Testis (tissue), 3 donors: ENCODE measurements around the gene FSIP1. TPM values are rescaled to one million over a fixed set of nuclear protein-coding genes. Genes with fewer than 3 reads are reported as not detected.

ENCODE experiments used
- DNase-seq: peaks from one replicate; pipeline ENCODE4 v3.0.0-alpha.2; 2019
- H3K27ac ChIP-seq, 2 donors: fragments of 200-600 bp; sonication (generic); one replicate each; pipeline ENCODE4 v1.5.1; 2019
- H3K27me3 ChIP-seq: fragments of 200-600 bp; sonication (generic); one replicate; pipeline ENCODE4 v1.5.1; 2019
- H3K36me3 ChIP-seq: fragments of 200-600 bp; sonication (generic); one replicate; pipeline ENCODE4 v1.5.1; 2017; ENCODE audit warnings: low read depth; ENCODE audit errors: missing control alignments
- H3K4me1 ChIP-seq: fragments of 200-600 bp; sonication (generic); one replicate; pipeline ENCODE4 v1.5.1; 2019
- H3K4me3 ChIP-seq, 2 donors: fragments of 200-600 bp; sonication (generic); one replicate each; pipeline ENCODE4 v1.5.1; 2017 to 2019
- H3K9me3 ChIP-seq: fragments of 200-600 bp; sonication (generic); one replicate; pipeline ENCODE4 v1.5.1; 2017
- POLR2A ChIP-seq: fragments of 450-650 bp; IDR thresholded peaks from one replicate; pipeline ENCODE4 v1.6.1; 2017; ENCODE audit warnings: antibody characterized with exemption, mild to moderate bottlenecking, moderate library complexity
- WGBS, 2 donors: methylation state at CpG; one replicate each; pipeline ENCODE4 v1.1.5; 2018; 5-methylcytosine and 5-hydroxymethylcytosine counted together
- intact Hi-C: fragments of 100-400 bp; cut with DNase I; formaldehyde crosslinking; loops from one replicate; pipeline ENCODE4 v1.15.1; 2023; ENCODE audit warnings: low total_unique reads
- polyA plus RNA-seq: library from polyadenylated mRNA; stranded (reverse); fragments of 350-450 nt; fragmentation: Illumina TruSeq; extraction: RNeasy Lipid Tissue Mini Kit (QIAGEN cat#74804); gene quantifications from one replicate; pipeline ENCODE4 v1.2.3, GENCODE V29; 2014; ENCODE audit warnings: low read depth, low replicate concordance; ENCODE audit not compliant: insufficient read depth
- total RNA-seq, 2 donors: library from RNA; depleted of rRNA; stranded (reverse); fragments of >200 nt; gene quantifications; one replicate each; pipeline ENCODE4 v1.2.3, GENCODE V29; 2016
- TF ChIP-seq, protein P1 (sequence below), 3 experiments: fragments of 450-650 bp in 2 of 3; fragments of 200-600 bp in 1 of 3; sonication (generic) in 1 of 3; IDR thresholded peaks; one replicate each; pipeline ENCODE4 v1.5.1; 2016 to 2019; ENCODE audit warnings: antibody characterized with exemption in 3 of 3, mild to moderate bottlenecking in 2 of 3, moderate library complexity in 1 of 3

The FSIP1 gene
- total and polyA plus RNA-seq, 3 donors from 2014 or later = 5.8 to 11.2 (median 8.2) TPM

- Histone ChIP-seq H3K9me3 (no peaks in the 10 kb centered on the region), H3K27ac (no peak overlapping the region), H3K4me3 (no peak overlapping the region), H3K4me1 (no peaks in the 10 kb centered on the region), H3K36me3 (no peaks in the 10 kb centered on the region), H3K27me3 (no peaks in the 10 kb centered on the region)
- 87 to 88% methylated on average over 4 of the region's 4 CpGs for WGBS, 2 donors
- TF ChIP-seq POLR2A = no peak
- TF ChIP-seq, protein P1, sequence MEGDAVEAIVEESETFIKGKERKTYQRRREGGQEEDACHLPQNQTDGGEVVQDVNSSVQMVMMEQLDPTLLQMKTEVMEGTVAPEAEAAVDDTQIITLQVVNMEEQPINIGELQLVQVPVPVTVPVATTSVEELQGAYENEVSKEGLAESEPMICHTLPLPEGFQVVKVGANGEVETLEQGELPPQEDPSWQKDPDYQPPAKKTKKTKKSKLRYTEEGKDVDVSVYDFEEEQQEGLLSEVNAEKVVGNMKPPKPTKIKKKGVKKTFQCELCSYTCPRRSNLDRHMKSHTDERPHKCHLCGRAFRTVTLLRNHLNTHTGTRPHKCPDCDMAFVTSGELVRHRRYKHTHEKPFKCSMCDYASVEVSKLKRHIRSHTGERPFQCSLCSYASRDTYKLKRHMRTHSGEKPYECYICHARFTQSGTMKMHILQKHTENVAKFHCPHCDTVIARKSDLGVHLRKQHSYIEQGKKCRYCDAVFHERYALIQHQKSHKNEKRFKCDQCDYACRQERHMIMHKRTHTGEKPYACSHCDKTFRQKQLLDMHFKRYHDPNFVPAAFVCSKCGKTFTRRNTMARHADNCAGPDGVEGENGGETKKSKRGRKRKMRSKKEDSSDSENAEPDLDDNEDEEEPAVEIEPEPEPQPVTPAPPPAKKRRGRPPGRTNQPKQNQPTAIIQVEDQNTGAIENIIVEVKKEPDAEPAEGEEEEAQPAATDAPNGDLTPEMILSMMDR (IDR thresholded peaks at IDR 0.05) = no peak
- no peak for DNase-seq
- intact Hi-C loops = no loop called here
Measured at GRCh38 chr15:39564972-39565665, 217.5 kb downstream of the FSIP1 start.

DNA sequence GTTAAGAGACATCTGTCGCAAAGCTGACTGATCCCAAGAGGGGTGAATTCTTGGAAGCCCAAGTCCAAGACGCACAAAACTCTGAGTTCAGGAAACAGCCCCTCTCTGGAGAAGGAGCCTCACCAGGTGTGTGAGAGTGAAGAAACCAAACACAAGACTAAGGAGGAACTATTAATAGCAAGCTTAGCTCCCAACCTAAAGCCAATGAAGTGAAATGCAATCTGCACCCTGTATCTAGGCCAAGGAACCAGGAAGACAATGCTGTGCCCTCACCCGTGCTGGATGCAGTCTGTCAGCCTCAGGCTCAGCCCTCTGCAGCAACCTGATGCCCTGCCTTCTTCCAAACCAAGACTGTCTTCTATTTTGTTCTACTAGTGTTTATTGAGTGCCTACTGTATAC is 224.2 kb downstream of the FSIP1 start:
- 85 to 96% methylated on average over 3 of the region's 3 CpGs for WGBS, 2 donors

DNA sequence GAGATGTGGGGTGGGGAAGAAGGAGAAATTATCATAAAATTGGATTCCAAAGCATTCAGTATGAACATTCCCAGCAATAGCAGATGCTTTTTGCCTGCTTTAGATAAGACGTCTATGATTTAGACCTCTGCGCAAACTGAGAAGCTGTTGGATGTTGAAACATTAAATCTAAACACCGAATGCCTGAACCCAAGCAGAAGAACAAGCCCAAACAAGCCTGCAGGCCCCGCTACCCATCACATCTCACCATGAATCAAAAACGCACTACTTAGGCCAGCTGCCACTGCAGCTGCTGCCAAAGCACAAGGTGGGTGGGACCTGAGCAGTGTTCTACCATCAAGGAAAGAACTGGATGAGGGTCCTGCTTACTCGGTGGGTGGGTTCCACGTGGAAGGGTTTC is 226.2 kb downstream of the FSIP1 start:
- intact Hi-C loops = no loop called here
- Histone ChIP-seq H3K27me3 (no peaks in the 10 kb centered on the region), H3K36me3 (no peaks in the 10 kb centered on the region), H3K4me3 (no peak overlapping the region), H3K27ac (no peak overlapping the region), H3K9me3 (no peaks in the 10 kb centered on the region), H3K4me1 (no peaks in the 10 kb centered on the region)
- DNase-seq = no peak
- WGBS, 2 donors = 89% methylated on average over 7 of the region's 7 CpGs
- TF ChIP-seq POLR2A = no peak

More for the DNA sequence above, 224.2 kb downstream of the FSIP1 start:
- Histone ChIP-seq H3K4me1 (no peaks in the 10 kb centered on the region), H3K27ac (no peak overlapping the region), H3K9me3 (no peaks in the 10 kb centered on the region), H3K27me3 (no peaks in the 10 kb centered on the region), H3K4me3 (no peak overlapping the region), H3K36me3 (no peaks in the 10 kb centered on the region)
- TF ChIP-seq, protein P1 (IDR thresholded peaks at IDR 0.05) = no peak
- no peak for TF ChIP-seq POLR2A
- DNase-seq = no peak
- intact Hi-C loops = no loop called here

- intact Hi-C loops = no loop called here
- 82 to 85% methylated on average over 4 of the region's 4 CpGs for WGBS, 2 donors
- DNase-seq = no peak
- H3K27me3 ChIP-seq = no peaks in the 10 kb centered on the region
- H3K4me1 ChIP-seq = no peaks in the 10 kb centered on the region
- H3K36me3 ChIP-seq = no peaks in the 10 kb centered on the region
- H3K4me3 ChIP-seq = no peak overlapping the region
- H3K9me3 ChIP-seq = no peaks in the 10 kb centered on the region
- TF ChIP-seq, protein P1 (IDR thresholded peaks at IDR 0.05) = no peak
- no peak for TF ChIP-seq POLR2A
- no peak overlapping the region for H3K27ac ChIP-seq
Measured at GRCh38 chr15:39555885-39556284, 226.8 kb downstream of the FSIP1 start.

- H3K4me3 ChIP-seq = no peak overlapping the region
- no peak for DNase-seq
- intact Hi-C loops = no loop called here
- no peak overlapping the region for H3K27ac ChIP-seq
- no peaks in the 10 kb centered on the region for H3K9me3 ChIP-seq
- no peaks in the 10 kb centered on the region for H3K4me1 ChIP-seq
- no peaks in the 10 kb centered on the region for H3K27me3 ChIP-seq
- TF ChIP-seq POLR2A = no peak
- TF ChIP-seq, protein P1 (IDR thresholded peaks at IDR 0.05) = no peak
- H3K36me3 ChIP-seq = no peaks in the 10 kb centered on the region
Measured at GRCh38 chr15:39554746-39555387, 227.8 kb downstream of the FSIP1 start.
